WTC11 (cell line): ENCODE data around the gene MYL12B. TPM values are rescaled to one million over a fixed set of nuclear protein-coding genes. Genes with fewer than 3 reads are reported as not detected.

ENCODE experiments used
- CREM ChIP-seq: sonication (generic); formaldehyde crosslinking; IDR thresholded peaks from 2 replicates; pipeline ENCODE4 v1.8.1; 2022; ENCODE audit warnings: mild to moderate bottlenecking, missing genetic modification reagents, moderate library complexity
- ELF4 ChIP-seq: sonication (generic); formaldehyde crosslinking; IDR thresholded peaks from 2 replicates; pipeline ENCODE4 v1.8.1; 2022; ENCODE audit warnings: low read depth, mild to moderate bottlenecking, moderate library complexity, missing genetic modification reagents
- FOXJ3 ChIP-seq: sonication (generic); formaldehyde crosslinking; IDR thresholded peaks from 2 replicates; pipeline ENCODE4 v1.9.0; 2021; ENCODE audit warnings: missing genetic modification reagents, mild to moderate bottlenecking, borderline replicate concordance
- FOXK1 ChIP-seq: sonication (generic); formaldehyde crosslinking; IDR thresholded peaks from 2 replicates; pipeline ENCODE4 v1.8.0; 2022; ENCODE audit warnings: mild to moderate bottlenecking, moderate library complexity, missing genetic modification reagents
- GABPB1 ChIP-seq: sonication (generic); formaldehyde crosslinking; IDR thresholded peaks from 2 replicates; pipeline ENCODE4 v1.8.1; 2023; ENCODE audit warnings: mild to moderate bottlenecking, missing genetic modification reagents
- GRHL2 ChIP-seq: fragments of 250-450 bp; sonication (Bioruptor Pico); IDR thresholded peaks from 2 replicates; pipeline ENCODE4 v1.8.0; 2022; ENCODE audit warnings: mild to moderate bottlenecking, moderate library complexity; ENCODE audit not compliant: insufficient replicate concordance, severe bottlenecking
- JAZF1 ChIP-seq: fragments of 250-450 bp; sonication (Bioruptor Pico); IDR thresholded peaks from 2 replicates; pipeline ENCODE4 v1.9.0; 2021; ENCODE audit warnings: moderate library complexity, mild to moderate bottlenecking, inconsistent platforms
- JUN ChIP-seq: sonication (generic); formaldehyde crosslinking; IDR thresholded peaks from 2 replicates; pipeline ENCODE4 v1.8.0; 2023; ENCODE audit warnings: mild to moderate bottlenecking, missing genetic modification reagents
- NR3C1 ChIP-seq: sonication (generic); formaldehyde crosslinking; conservative IDR thresholded peaks from 2 replicates; pipeline ENCODE4 v1.8.1; 2023; ENCODE audit warnings: low read depth, mild to moderate bottlenecking, missing genetic modification reagents
- OVOL2 ChIP-seq: fragments of 250-450 bp; sonication (Bioruptor Pico); IDR thresholded peaks from 2 replicates; pipeline ENCODE4 v1.9.0; 2021; ENCODE audit warnings: mild to moderate bottlenecking, borderline replicate concordance
- SMAD3 ChIP-seq: sonication (generic); formaldehyde crosslinking; IDR thresholded peaks from 2 replicates; pipeline ENCODE4 v1.8.0; 2022; ENCODE audit warnings: missing genetic modification reagents, mild to moderate bottlenecking, borderline replicate concordance
- ZNF121 ChIP-seq: sonication (generic); formaldehyde crosslinking; IDR thresholded peaks from 2 replicates; pipeline ENCODE4 v1.8.0; 2023; ENCODE audit warnings: missing genetic modification reagents
- ZNF138 ChIP-seq: sonication (generic); formaldehyde crosslinking; conservative IDR thresholded peaks from 2 replicates; pipeline ENCODE4 v1.8.1; 2022; ENCODE audit warnings: mild to moderate bottlenecking, moderate library complexity, missing genetic modification reagents
- ZNF219 ChIP-seq: sonication (generic); formaldehyde crosslinking; IDR thresholded peaks from 2 replicates; pipeline ENCODE4 v1.8.0; 2023; ENCODE audit warnings: missing genetic modification reagents, mild to moderate bottlenecking, borderline replicate concordance
- ZNF232 ChIP-seq: sonication (generic); formaldehyde crosslinking; IDR thresholded peaks from 2 replicates; pipeline ENCODE4 v1.8.0; 2022; ENCODE audit warnings: mild to moderate bottlenecking, missing genetic modification reagents
- ZNF396 ChIP-seq: fragments of 250-450 bp; sonication (Bioruptor Pico); IDR thresholded peaks from 2 replicates; pipeline ENCODE4 v1.8.0; 2021; ENCODE audit warnings: mild to moderate bottlenecking, moderate library complexity, borderline replicate concordance
- total RNA-seq: library from RNA; stranded (reverse); gene quantifications from 3 replicates; pipeline ENCODE4 v1.2.3, GENCODE V29; 2021
- TF ChIP-seq, protein P1 (sequence below): sonication (generic); formaldehyde crosslinking; IDR thresholded peaks from 2 replicates; pipeline ENCODE4 v1.8.0; 2022; ENCODE audit warnings: mild to moderate bottlenecking, missing genetic modification reagents
- TF ChIP-seq, protein P2 (sequence below): fragments of 250-450 bp; sonication (Bioruptor Pico); IDR thresholded peaks from 2 replicates; pipeline ENCODE4 v1.9.0; 2021; ENCODE audit warnings: moderate library complexity, mild to moderate bottlenecking, inconsistent platforms, borderline replicate concordance
- TF ChIP-seq, protein P3 (sequence below): fragments of 250-450 bp; sonication (Bioruptor Pico); IDR thresholded peaks from 2 replicates; pipeline ENCODE4 v1.9.0; 2021; ENCODE audit warnings: mild to moderate bottlenecking
- TF ChIP-seq, protein P4 (sequence below): sonication (generic); formaldehyde crosslinking; IDR thresholded peaks from 2 replicates; pipeline ENCODE4 v1.8.1; 2023; ENCODE audit warnings: mild to moderate bottlenecking, missing genetic modification reagents, moderate library complexity
- TF ChIP-seq, protein P5 (sequence below): fragments of 200-600 bp; IDR thresholded peaks from 2 replicates; pipeline ENCODE4 v1.8.0; 2022; ENCODE audit warnings: antibody characterized with exemption
- TF ChIP-seq, protein P6 (sequence below): sonication (generic); formaldehyde crosslinking; conservative IDR thresholded peaks from 2 replicates; pipeline ENCODE4 v1.8.1; 2023; ENCODE audit warnings: mild to moderate bottlenecking, low read depth, missing genetic modification reagents, moderate library complexity
- TF ChIP-seq, protein P7 (sequence below): sonication (generic); formaldehyde crosslinking; IDR thresholded peaks from 2 replicates; pipeline ENCODE4 v1.8.1; 2023; ENCODE audit warnings: mild to moderate bottlenecking, missing genetic modification reagents, moderate library complexity
- TF ChIP-seq, protein P8 (sequence below): sonication (generic); formaldehyde crosslinking; IDR thresholded peaks from 2 replicates; pipeline ENCODE4 v1.8.0; 2022; ENCODE audit warnings: mild to moderate bottlenecking, missing genetic modification reagents

The MYL12B gene
- total RNA-seq, 1 experiment from 2014 or later = 173 TPM

DNA sequence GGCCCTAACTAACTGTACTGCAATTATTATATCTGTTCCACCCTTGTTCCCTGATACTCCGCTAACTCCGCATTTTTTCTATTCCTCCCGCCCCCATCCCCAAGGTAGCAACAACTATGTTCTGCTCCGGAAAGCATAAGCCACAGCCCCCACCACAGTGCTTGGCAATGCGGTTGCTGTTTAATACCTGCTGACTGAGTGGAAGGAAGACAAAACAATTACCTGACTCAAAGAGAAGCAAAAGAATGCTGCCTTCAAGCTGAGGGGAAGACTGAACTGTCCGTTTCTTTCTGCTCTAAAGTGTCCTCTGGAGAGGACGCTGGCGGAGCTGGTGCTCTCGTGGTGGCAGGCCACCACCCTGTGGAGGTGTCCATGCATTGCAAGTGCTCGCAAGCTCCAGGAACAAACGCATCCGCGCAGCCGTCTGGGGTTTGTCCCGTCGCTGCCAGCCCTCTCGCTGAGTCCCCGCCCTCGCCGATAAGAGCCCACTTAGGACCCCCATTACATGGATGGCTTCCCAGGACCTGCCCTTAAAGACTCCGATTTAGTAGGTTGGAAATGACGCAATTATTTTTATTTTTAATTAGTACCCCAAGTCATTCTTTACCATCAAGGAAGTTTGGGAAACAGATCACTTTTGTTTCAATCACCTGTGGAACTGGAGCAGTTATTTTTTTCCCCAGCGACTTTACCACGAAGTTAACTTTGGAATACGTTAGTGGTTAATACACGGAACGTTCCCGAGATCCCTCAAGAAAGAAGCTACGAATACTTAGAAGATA, 15.9 kb upstream of the MYL12B start (continued):
- no peak for TF ChIP-seq GRHL2 (CRISPR knock-in tag)
- TF ChIP-seq GABPB1 = peak; percentile 49; the same call in 1 of the 2 replicates
- TF ChIP-seq, protein P1, sequence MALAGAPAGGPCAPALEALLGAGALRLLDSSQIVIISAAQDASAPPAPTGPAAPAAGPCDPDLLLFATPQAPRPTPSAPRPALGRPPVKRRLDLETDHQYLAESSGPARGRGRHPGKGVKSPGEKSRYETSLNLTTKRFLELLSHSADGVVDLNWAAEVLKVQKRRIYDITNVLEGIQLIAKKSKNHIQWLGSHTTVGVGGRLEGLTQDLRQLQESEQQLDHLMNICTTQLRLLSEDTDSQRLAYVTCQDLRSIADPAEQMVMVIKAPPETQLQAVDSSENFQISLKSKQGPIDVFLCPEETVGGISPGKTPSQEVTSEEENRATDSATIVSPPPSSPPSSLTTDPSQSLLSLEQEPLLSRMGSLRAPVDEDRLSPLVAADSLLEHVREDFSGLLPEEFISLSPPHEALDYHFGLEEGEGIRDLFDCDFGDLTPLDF = no peak
- TF ChIP-seq, protein P2, sequence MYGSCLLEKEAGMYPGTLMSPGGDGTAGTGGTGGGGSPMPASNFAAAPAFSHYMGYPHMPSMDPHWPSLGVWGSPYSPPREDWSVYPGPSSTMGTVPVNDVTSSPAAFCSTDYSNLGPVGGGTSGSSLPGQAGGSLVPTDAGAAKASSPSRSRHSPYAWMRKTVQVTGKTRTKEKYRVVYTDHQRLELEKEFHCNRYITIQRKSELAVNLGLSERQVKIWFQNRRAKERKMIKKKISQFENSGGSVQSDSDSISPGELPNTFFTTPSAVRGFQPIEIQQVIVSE (CRISPR knock-in tag) = no peak
- TF ChIP-seq JAZF1 (CRISPR knock-in tag) = no peak
- TF ChIP-seq ZNF121 (CRISPR knock-in tag) = peak; percentile 99
- no peak for TF ChIP-seq ZNF396 (CRISPR knock-in tag)
- no peak for TF ChIP-seq FOXJ3 (CRISPR knock-in tag)
- TF ChIP-seq ELF4 (CRISPR knock-in tag) = no peak
- TF ChIP-seq ZNF232 (CRISPR knock-in tag) = no peak
- TF ChIP-seq, protein P3, sequence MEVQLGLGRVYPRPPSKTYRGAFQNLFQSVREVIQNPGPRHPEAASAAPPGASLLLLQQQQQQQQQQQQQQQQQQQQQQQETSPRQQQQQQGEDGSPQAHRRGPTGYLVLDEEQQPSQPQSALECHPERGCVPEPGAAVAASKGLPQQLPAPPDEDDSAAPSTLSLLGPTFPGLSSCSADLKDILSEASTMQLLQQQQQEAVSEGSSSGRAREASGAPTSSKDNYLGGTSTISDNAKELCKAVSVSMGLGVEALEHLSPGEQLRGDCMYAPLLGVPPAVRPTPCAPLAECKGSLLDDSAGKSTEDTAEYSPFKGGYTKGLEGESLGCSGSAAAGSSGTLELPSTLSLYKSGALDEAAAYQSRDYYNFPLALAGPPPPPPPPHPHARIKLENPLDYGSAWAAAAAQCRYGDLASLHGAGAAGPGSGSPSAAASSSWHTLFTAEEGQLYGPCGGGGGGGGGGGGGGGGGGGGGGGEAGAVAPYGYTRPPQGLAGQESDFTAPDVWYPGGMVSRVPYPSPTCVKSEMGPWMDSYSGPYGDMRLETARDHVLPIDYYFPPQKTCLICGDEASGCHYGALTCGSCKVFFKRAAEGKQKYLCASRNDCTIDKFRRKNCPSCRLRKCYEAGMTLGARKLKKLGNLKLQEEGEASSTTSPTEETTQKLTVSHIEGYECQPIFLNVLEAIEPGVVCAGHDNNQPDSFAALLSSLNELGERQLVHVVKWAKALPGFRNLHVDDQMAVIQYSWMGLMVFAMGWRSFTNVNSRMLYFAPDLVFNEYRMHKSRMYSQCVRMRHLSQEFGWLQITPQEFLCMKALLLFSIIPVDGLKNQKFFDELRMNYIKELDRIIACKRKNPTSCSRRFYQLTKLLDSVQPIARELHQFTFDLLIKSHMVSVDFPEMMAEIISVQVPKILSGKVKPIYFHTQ = no peak
- TF ChIP-seq, protein P4, sequence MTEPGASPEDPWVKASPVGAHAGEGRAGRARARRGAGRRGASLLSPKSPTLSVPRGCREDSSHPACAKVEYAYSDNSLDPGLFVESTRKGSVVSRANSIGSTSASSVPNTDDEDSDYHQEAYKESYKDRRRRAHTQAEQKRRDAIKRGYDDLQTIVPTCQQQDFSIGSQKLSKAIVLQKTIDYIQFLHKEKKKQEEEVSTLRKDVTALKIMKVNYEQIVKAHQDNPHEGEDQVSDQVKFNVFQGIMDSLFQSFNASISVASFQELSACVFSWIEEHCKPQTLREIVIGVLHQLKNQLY (CRISPR knock-in tag) = no peak
- TF ChIP-seq, protein P5, sequence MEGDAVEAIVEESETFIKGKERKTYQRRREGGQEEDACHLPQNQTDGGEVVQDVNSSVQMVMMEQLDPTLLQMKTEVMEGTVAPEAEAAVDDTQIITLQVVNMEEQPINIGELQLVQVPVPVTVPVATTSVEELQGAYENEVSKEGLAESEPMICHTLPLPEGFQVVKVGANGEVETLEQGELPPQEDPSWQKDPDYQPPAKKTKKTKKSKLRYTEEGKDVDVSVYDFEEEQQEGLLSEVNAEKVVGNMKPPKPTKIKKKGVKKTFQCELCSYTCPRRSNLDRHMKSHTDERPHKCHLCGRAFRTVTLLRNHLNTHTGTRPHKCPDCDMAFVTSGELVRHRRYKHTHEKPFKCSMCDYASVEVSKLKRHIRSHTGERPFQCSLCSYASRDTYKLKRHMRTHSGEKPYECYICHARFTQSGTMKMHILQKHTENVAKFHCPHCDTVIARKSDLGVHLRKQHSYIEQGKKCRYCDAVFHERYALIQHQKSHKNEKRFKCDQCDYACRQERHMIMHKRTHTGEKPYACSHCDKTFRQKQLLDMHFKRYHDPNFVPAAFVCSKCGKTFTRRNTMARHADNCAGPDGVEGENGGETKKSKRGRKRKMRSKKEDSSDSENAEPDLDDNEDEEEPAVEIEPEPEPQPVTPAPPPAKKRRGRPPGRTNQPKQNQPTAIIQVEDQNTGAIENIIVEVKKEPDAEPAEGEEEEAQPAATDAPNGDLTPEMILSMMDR = peak; percentile 64
- TF ChIP-seq, protein P6, sequence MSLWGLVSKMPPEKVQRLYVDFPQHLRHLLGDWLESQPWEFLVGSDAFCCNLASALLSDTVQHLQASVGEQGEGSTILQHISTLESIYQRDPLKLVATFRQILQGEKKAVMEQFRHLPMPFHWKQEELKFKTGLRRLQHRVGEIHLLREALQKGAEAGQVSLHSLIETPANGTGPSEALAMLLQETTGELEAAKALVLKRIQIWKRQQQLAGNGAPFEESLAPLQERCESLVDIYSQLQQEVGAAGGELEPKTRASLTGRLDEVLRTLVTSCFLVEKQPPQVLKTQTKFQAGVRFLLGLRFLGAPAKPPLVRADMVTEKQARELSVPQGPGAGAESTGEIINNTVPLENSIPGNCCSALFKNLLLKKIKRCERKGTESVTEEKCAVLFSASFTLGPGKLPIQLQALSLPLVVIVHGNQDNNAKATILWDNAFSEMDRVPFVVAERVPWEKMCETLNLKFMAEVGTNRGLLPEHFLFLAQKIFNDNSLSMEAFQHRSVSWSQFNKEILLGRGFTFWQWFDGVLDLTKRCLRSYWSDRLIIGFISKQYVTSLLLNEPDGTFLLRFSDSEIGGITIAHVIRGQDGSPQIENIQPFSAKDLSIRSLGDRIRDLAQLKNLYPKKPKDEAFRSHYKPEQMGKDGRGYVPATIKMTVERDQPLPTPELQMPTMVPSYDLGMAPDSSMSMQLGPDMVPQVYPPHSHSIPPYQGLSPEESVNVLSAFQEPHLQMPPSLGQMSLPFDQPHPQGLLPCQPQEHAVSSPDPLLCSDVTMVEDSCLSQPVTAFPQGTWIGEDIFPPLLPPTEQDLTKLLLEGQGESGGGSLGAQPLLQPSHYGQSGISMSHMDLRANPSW (CRISPR knock-in tag) = no peak
- no peak for TF ChIP-seq OVOL2 (CRISPR knock-in tag)
- TF ChIP-seq ZNF138 = no peak
- no peak for TF ChIP-seq NR3C1
- no peak for TF ChIP-seq ZNF219
- TF ChIP-seq JUN (CRISPR knock-in tag) = no peak
- TF ChIP-seq, protein P7, sequence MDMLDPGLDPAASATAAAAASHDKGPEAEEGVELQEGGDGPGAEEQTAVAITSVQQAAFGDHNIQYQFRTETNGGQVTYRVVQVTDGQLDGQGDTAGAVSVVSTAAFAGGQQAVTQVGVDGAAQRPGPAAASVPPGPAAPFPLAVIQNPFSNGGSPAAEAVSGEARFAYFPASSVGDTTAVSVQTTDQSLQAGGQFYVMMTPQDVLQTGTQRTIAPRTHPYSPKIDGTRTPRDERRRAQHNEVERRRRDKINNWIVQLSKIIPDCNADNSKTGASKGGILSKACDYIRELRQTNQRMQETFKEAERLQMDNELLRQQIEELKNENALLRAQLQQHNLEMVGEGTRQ (CRISPR knock-in tag) = no peak
- no peak for TF ChIP-seq FOXK1
- no peak for TF ChIP-seq SMAD3 (CRISPR knock-in tag)
- no peak for TF ChIP-seq CREM (CRISPR knock-in tag)
- TF ChIP-seq, protein P8, sequence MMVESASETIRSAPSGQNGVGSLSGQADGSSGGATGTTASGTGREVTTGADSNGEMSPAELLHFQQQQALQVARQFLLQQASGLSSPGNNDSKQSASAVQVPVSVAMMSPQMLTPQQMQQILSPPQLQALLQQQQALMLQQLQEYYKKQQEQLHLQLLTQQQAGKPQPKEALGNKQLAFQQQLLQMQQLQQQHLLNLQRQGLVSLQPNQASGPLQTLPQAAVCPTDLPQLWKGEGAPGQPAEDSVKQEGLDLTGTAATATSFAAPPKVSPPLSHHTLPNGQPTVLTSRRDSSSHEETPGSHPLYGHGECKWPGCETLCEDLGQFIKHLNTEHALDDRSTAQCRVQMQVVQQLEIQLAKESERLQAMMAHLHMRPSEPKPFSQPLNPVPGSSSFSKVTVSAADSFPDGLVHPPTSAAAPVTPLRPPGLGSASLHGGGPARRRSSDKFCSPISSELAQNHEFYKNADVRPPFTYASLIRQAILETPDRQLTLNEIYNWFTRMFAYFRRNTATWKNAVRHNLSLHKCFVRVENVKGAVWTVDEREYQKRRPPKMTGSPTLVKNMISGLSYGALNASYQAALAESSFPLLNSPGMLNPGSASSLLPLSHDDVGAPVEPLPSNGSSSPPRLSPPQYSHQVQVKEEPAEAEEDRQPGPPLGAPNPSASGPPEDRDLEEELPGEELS (CRISPR knock-in tag) = no peak
